Astrocyte (in vitro differentiated cells and primary cell): ENCODE data around the gene MOB3B.

ENCODE experiments used
- EZH2 ChIP-seq: IDR thresholded peaks from 2 replicates; pipeline ENCODE4 v1.6.1; 2012; ENCODE audit warnings: mild to moderate bottlenecking, low read length, inconsistent platforms; ENCODE audit not compliant: insufficient read depth
- TF ChIP-seq, protein P1 (sequence below): IDR thresholded peaks from 2 replicates; pipeline ENCODE4 v1.5.1; 2011; ENCODE audit warnings: low read depth, mild to moderate bottlenecking, inconsistent platforms, low read length, moderate library complexity; ENCODE audit not compliant: insufficient read depth

GRCh38 chr9:27565696-27566095 lies 36.1 kb upstream of the MOB3B start:
- TF ChIP-seq, protein P1, sequence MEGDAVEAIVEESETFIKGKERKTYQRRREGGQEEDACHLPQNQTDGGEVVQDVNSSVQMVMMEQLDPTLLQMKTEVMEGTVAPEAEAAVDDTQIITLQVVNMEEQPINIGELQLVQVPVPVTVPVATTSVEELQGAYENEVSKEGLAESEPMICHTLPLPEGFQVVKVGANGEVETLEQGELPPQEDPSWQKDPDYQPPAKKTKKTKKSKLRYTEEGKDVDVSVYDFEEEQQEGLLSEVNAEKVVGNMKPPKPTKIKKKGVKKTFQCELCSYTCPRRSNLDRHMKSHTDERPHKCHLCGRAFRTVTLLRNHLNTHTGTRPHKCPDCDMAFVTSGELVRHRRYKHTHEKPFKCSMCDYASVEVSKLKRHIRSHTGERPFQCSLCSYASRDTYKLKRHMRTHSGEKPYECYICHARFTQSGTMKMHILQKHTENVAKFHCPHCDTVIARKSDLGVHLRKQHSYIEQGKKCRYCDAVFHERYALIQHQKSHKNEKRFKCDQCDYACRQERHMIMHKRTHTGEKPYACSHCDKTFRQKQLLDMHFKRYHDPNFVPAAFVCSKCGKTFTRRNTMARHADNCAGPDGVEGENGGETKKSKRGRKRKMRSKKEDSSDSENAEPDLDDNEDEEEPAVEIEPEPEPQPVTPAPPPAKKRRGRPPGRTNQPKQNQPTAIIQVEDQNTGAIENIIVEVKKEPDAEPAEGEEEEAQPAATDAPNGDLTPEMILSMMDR = no peak
- no peak for TF ChIP-seq EZH2
